ENCODE results near the gene CASP8.

DNA sequence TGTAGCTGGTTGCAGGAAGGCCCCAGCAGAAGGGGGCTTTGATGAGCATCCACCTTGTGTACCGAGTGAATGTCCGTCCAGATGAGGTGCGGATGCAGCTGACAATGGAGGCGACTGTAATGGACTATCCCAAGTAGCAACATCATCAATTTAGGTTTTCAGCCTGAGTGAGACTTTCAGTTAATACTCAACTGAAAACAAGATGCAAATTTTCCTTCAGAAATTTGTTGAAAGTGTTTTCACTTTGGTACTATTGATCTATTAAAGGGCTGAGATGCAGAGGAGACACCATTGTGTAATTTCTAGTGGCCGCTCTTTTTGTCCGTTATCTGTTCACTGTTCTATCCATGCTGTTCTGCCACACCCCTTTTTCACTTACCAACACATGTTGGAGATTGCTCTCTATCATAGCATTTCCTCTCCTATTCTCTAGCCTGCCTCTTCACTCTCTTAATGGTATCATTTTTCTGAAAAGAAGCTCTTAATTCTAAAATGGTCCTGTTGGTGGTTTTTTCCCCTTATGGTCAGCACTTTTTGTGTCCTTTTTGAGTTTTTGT, 12.0 kb upstream of the CASP8 start:
- TF ChIP-seq POLR2AphosphoS5 (IDR thresholded peaks at IDR 0.05; ENCODE audit: low read depth, low read length) = no peak
- TF ChIP-seq TAF1 (IDR thresholded peaks at IDR 0.05; ENCODE audit: borderline replicate concordance, insufficient read depth, low read length) = no peak
- TF ChIP-seq, protein P1, sequence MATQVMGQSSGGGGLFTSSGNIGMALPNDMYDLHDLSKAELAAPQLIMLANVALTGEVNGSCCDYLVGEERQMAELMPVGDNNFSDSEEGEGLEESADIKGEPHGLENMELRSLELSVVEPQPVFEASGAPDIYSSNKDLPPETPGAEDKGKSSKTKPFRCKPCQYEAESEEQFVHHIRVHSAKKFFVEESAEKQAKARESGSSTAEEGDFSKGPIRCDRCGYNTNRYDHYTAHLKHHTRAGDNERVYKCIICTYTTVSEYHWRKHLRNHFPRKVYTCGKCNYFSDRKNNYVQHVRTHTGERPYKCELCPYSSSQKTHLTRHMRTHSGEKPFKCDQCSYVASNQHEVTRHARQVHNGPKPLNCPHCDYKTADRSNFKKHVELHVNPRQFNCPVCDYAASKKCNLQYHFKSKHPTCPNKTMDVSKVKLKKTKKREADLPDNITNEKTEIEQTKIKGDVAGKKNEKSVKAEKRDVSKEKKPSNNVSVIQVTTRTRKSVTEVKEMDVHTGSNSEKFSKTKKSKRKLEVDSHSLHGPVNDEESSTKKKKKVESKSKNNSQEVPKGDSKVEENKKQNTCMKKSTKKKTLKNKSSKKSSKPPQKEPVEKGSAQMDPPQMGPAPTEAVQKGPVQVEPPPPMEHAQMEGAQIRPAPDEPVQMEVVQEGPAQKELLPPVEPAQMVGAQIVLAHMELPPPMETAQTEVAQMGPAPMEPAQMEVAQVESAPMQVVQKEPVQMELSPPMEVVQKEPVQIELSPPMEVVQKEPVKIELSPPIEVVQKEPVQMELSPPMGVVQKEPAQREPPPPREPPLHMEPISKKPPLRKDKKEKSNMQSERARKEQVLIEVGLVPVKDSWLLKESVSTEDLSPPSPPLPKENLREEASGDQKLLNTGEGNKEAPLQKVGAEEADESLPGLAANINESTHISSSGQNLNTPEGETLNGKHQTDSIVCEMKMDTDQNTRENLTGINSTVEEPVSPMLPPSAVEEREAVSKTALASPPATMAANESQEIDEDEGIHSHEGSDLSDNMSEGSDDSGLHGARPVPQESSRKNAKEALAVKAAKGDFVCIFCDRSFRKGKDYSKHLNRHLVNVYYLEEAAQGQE (IDR thresholded peaks at IDR 0.05; ENCODE audit: insufficient read depth in 1 of 2, low read depth in 2 of 2, low read length in 2 of 2) = no peak
